ENCODE measurements around the gene IL4R.
"Not testable (repeated sequence)": the region's sequence is repeated elsewhere in the genome, so short reads cannot be mapped to it uniquely, and the experiment has no call there.

The IL4R gene

DNA sequence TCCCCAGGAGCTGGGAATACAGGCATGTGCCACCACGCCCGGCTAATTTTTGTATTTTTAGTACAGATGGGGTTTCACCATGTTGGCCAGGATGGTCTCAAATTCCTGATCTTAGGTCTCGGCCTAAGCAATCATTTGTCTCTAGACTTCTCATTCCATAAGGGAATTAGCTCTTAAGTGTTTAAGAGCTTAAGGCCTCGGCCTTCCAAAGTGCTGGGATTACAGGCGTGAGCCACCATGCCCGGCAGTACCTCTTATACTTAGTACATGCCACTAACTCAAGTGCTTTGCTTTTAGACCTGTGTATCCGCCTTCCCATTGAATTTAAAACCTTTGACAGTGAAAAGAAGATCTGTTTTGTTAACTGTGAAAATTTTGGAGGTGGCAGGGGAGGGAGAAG lies 71.6 kb downstream of the IL4R start:
- DNase-seq: no peak

GRCh38 chr16:27386674-27387073 lies 72.9 kb downstream of the IL4R start:
- no peak for DNase-seq

GRCh38 chr16:27387724-27388123 lies 74.0 kb downstream of the IL4R start:
- DNase-seq: no peak

- no peak for DNase-seq
Measured at GRCh38 chr16:27389272-27389961, 75.6 kb downstream of the IL4R start.

GRCh38 chr16:27390151-27390550 lies 76.4 kb downstream of the IL4R start:
- no peak for DNase-seq

GRCh38 chr16:27392671-27393070 lies 78.9 kb downstream of the IL4R start:
- no peak for DNase-seq

DNA sequence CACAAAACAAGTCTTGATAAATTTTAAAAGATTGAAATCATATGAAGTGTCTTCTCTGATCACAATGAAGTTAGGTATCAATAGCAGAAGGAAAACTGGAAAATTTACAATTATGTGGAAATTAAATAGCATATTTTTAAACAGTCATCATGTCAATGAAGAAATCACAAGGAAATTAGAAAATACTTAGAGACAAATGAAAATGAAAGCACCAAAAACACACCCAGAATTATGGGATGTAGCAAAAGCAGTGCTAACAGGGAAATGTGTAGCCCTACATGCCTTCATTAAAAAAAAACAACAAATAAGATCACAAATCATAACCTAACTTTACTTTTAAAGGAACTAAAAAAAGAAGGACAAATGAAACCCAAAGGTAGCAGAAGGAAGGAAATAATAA lies 80.7 kb downstream of the IL4R start:
- no peak for DNase-seq

DNA sequence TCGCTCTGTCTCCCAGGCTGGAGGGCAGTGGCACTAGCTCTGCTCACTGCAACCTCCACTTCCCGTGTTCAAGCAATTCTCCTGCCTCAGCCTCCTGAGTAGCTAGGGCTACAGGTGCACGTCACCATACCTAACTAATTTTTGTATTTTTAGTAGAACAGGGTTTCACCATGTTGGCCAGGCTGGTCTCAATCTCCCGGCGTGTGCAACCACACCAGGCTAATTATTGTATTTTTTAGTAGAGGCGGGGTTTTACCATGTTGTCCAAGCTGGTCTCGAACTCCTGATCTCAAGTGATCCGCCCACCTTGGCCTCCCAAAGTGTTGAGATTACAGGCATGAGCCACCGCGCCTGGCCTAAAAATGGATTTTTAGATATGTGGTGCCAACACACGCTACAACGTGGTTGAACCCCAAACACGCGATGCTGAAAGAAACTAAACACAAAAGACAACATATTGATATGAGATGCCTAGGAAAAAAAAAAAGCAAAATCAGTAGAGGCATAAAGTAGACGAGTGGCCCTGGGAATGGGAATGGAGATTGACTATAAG lies 84.6 kb downstream of the IL4R start:
- DNase-seq: not testable (repeated sequence)

DNA sequence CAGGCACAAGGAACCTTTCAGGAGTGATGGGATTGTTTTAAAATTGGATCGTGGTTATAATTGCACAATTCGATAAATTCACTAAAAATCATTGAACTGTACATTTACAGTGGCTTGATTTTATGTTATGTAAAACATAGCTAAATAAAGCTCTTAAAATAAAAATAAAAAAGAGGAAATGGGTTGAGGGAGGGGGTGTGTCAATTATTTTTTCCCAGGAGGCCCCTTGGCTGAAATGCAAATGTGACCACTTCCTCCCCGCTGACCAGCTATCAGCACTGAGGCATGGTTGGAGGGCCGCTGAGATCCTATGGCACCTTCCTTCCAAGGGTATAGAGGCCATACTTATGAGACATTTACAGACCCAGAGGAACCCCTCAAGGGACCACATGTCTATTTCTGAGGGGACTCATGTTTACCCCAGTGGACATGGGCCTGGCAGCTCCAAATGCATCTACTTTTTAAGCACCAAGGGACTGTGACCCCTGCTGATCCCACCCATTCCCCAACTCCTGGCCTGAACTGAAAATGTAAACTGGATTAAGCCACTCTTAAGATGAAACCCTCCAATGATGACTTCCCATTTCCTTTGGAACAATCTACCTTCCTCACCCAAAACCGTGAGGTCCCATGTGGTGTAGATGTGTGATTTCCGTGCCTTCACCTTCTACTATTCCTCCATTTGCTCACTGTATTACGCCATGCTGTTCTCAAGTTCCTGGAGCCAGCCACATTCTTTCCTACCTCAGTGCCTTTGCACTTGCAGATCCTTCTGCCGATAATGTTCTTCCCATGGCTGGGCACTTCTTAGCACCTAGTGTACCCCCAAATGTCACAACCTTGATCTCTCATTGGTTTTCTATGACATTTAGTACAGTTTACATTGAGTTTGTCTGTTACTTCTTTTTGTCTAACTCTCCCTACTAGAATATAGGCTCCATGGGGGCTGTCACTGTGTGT lies 85.4 kb downstream of the IL4R start:
- no peak for DNase-seq

DNA sequence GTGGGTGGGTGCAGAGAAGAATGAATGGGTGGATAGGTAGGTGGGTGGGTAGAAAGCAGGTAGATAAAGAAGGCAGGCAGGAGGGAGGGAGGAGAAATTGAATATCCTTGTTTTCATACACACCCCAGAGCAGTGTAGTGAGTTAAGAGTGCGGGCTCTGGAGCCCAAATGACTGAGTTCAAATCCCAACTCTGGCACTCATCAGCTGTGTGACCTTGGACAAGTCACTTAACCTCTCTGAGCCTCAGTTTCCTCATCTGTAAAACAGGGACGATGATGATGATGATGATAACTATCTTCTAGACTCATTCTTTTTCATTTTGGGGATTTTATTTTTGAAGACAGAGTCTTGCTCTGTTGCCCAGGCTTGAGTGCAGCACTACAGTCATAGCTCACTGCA lies 86.2 kb downstream of the IL4R start:
- DNase-seq: no peak

DNA sequence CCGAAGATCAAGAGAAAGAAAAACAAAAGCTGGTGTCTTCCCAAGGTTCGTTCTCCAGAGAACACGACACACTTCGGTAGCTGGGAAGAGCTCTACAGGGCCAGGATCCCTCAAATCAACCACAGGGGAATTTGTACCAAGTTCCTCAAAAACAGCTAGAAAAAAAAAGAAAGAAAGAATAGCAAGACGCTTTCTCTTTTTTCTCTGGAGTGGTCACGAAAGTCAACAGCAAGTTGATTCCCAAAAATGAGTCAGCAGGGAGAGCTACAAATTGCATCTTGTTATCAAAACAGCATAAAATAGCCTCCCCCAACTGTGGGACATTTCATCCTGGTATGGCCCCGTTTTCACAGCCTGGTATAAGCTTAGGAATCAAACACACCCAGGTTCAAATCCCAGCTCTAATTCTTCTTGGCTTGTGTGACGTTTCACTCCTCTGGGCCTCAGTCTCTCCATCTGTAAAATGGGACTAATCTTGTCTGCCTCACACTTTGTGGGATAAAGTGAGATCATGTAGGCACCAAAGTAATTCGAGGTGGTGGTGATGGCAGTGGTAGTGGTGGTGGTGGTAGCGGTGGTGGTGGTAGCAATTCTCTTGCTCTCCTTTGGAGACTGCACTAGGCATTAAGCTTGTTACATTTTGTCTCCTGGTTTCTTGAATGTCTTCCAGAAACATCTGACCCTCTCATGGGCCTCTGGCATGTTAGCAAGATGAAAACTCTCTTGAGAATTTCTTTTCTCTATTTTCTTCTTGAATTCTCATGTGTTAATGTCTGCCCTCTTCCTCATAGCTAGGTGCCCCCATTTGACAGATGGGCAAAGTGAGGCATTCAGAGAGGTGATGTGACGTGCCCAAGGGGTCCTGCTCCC lies 87.2 kb downstream of the IL4R start:
- DNase-seq: no peak

- no peak for DNase-seq
Measured at GRCh38 chr16:27401768-27402568, 88.2 kb downstream of the IL4R start, which contains the start of gene IL21R. TSS of gene IL21R (plus strand) at chr16:27402174. CDS start at chr16:27430072, 27,898 bp downstream.

- no peak for DNase-seq
Measured at GRCh38 chr16:27402569-27402963, 88.8 kb downstream of the IL4R start.

DNA sequence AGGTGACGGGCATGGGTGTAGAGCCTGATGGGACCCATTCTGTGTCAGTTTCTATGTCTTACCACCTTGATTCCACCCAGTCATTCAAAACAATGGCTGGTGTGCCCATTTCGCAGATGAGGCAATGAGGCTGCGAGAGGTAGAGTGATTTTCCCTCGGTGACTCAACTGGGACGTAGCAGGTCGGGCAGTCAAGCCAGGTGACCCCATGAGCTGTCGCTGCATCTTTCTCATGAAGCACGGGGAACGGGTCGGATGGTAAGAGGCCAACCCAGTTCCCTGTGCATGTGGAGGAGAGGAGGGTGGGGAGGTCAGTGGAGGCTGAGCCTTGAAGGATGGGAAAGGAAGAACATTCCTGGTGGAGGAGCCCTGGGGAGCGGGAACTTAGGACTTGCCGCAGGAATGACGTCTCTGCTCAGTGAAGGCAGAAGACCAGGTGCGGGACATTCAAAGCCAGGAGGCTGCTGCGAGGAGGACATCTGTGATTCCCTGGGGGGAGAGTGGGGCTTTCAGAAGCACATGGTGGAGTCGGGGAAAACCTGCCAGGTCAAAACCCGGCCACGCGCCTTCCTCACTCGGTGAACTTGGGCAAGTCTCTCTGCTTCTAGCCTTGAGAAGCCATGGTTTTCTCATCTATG lies 89.3 kb downstream of the IL4R start:
- DNase-seq: no peak

GRCh38 chr16:27403601-27403992 lies 89.8 kb downstream of the IL4R start:
- DNase-seq: no peak

DNA sequence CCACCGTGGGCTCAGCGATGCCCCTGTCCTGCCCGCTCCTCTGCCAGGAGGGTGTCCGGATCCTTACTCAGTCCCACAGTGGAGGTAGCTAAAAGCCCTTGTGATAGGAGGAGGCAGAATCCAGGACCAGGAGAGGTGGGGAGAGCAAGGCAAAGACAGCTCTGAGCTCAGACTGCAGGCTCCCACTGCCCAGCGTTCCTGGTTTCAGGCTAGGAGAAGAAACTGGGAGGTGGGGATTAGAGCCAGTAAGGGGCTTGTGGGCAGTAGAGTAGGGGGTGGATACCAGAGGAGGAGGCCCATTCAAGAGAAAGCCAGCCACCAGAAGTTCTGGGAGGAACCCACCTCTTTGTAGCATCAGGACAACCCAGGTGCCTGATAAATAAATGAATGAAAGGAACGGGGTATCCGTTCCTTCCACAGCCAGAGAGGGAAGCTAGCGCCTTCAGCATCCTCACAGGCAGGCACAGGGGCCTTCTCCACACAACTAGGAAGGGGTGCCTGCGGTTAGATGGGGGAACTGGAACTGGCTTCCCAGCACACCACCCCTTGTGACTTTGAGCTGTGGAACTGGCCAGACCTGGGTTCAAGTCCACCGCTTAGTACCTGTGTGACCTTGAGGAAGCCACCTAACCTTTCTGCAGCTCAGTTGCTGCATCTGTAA lies 90.5 kb downstream of the IL4R start:
- no peak for DNase-seq

DNA sequence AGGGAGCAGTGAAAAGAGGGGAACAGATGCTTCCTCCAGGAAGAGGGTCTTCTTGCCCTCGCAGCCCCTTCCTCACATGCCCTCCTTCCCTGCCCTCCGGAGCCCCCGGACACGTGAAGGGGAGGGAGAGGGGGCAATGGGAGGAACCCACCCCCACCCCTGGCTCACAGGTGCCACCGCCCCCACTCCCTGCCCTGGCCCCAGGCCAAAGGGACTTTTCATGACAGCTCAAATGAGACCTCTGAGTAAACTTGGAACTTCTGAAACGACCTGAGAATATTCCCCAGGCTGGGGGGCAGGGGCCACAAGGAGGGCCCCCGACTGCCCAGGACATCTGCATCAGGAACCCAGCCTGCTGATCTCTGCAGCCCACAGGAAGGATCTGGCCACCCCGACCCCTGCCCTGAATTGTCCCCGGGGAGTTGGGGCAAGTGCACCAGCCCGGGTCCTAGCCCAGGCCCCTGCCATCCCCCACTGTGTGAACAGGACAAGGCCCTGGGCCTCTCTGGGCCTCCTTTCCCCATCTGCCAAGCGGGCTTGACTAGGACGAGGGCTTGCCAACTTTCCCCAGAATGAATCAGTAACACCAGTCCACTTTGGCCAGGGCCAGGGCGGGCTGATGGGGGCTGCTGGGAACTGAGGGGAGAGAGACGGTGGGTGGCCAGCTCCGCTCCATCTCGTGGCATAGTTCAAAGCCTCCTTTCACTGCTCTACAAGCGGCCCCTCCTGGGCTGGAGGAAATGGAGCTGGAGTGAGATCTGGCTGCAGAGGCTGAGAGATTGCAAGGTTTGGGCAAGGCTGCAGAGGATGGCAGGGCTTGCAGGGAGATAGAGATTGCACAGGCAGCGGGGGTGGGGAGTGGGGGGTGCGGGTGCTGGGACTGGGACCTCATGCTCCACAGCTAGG lies 92.0 kb downstream of the IL4R start:
- DNase-seq: no peak

DNA sequence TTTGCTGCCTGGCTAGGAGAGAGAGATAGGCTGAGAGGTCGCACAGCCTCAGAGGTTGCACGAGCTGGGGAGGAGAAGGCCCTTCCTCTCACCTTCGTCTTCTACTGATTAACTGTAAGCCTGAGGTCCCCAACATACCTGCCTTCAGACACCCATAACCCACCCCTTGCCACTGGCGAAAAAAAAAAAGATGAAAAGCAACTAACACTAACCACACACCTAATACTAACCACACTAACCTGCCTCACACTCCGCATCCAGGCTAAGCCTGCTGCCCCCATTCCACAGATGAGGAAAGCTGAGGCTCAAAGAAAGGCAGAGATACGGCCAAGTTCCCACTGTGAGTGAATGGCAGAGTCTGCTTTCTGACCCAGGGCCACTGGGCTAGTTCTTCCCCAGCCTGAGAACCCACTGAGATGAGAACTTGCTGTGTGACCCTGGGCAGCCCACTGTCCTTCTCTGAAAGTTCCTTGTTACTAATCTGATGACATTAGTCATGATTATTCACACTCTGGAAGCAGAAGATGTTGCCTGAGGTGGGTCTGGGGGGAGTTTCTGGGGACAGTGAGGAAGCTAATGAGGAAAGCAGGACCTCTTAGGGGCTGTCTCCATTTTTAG lies 92.8 kb downstream of the IL4R start:
- DNase-seq: no peak

DNA sequence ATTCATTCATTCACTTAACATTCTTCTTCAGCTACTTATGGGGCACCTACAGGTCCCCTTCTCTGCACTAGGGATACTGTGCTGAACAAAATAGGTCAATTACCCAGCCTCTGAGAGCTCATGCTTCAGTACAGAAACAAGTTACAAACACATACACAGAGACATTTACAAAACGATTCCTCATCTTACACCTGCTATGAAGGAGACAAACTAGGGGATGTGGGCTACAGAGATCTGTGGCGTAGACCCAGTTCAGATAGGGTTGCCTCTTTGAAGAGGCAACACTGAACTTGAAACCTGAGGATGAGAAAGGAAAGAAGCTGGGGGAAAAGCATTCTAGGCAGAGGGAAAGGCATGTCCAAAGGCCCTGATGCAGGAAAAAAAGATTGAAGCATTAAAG lies 93.4 kb downstream of the IL4R start:
- no peak for DNase-seq

Measured in NCI-H748 treated with DMSO at 0.1 percent for 48 hours (cell line).